ENCODE data around the gene NLRP10.

DNA sequence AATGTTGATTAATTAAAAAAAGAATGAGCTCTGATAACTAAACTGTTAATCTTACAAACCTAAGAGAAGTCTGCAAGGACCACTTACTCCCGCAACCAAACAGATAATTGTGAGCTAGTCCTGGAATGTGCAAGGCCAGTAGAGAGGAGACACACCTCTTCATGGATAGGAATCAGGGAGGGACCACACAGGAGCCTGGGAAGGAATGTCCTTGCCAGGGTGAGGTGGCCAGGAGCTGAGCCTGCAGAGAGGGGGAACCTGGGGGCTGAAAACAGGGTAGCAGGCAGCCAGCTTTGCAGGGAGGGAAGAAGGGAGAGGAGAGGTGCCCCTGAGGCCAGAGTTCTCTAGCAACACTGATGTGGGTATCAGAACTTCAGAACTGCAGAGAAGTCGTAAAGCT lies 9.4 kb upstream of the NLRP10 start:
- TF ChIP-seq, protein P1, sequence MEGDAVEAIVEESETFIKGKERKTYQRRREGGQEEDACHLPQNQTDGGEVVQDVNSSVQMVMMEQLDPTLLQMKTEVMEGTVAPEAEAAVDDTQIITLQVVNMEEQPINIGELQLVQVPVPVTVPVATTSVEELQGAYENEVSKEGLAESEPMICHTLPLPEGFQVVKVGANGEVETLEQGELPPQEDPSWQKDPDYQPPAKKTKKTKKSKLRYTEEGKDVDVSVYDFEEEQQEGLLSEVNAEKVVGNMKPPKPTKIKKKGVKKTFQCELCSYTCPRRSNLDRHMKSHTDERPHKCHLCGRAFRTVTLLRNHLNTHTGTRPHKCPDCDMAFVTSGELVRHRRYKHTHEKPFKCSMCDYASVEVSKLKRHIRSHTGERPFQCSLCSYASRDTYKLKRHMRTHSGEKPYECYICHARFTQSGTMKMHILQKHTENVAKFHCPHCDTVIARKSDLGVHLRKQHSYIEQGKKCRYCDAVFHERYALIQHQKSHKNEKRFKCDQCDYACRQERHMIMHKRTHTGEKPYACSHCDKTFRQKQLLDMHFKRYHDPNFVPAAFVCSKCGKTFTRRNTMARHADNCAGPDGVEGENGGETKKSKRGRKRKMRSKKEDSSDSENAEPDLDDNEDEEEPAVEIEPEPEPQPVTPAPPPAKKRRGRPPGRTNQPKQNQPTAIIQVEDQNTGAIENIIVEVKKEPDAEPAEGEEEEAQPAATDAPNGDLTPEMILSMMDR (conservative IDR thresholded peaks at IDR 0.05 in 1 of 2, IDR thresholded peaks at IDR 0.05 in 1 of 2; ENCODE audit: extremely low read depth in 1 of 2, insufficient read depth in 1 of 2, low read depth in 1 of 2, low read length in 2 of 2) = no peak
- TF ChIP-seq EZH2 (IDR thresholded peaks at IDR 0.05; ENCODE audit: borderline replicate concordance, low read length) = no peak
